DND-41 (cell line): ENCODE measurements around the gene ADNP.

Experiments
- CTCF ChIP-seq: IDR thresholded peaks from 2 replicates; pipeline ENCODE4 v1.5.1; 2012; ENCODE audit warnings: borderline replicate concordance, low read length, moderate library complexity, mild to moderate bottlenecking; ENCODE audit not compliant: poor library complexity, severe bottlenecking; ENCODE audit errors: extremely low read depth
- EZH2 ChIP-seq: IDR thresholded peaks from 3 replicates; pipeline ENCODE4 v1.6.1; 2012; ENCODE audit warnings: borderline replicate concordance, low read depth, mild to moderate bottlenecking, moderate library complexity, low read length, inconsistent platforms; ENCODE audit not compliant: severe bottlenecking

GRCh38 chr20:50866036-50866685 lies 65.1 kb downstream of the ADNP start:
- no peak for TF ChIP-seq CTCF
- no peak for TF ChIP-seq EZH2
